Measurements from ENCODE around the gene LRTM2. TPM values are rescaled to one million over a fixed set of nuclear protein-coding genes. Genes with fewer than 3 reads are reported as not detected.

The LRTM2 gene
- total RNA-seq, 1 donor from 2014 or later, result not detected

- peak; percentile 76 for TF ChIP-seq CTCF (IDR thresholded peaks at IDR 0.05)
- ATAC-seq (peak; percentile 44), DNase-seq (no peak)
- Histone ChIP-seq H3K4me1 (peaks cover 11% of the 10 kb centered on the region), H3K27ac (no peak overlapping the region), H3K4me3 (no peak overlapping the region), H3K36me3 (peaks cover 7% of the 10 kb centered on the region), H3K27me3 (no peaks in the 10 kb centered on the region), H3K9me3 (no peaks in the 10 kb centered on the region)
- intact Hi-C loops (cut with DNase I), result loop anchor here (5.0 kb wide), 1 partner anchor 139 kb away; no protein-coding TSS in a partner anchor
Measured at GRCh38 chr12:1791104-1791841, 29.1 kb upstream of the LRTM2 start.

- Histone ChIP-seq H3K27me3 (no peaks in the 10 kb centered on the region), H3K4me1 (peaks cover 11% of the 10 kb centered on the region), H3K27ac (no peak overlapping the region), H3K36me3 (no peaks in the 10 kb centered on the region), H3K9me3 (no peaks in the 10 kb centered on the region), H3K4me3 (no peak overlapping the region)
- no peak for TF ChIP-seq CTCF (IDR thresholded peaks at IDR 0.05)
- no peak for ATAC-seq
- DNase-seq, result no peak
- intact Hi-C loops (cut with DNase I), result loop anchor here (5.0 kb wide), 1 partner anchor 140 kb away; no protein-coding TSS in a partner anchor
Measured at GRCh38 chr12:1792406-1792805, 28.0 kb upstream of the LRTM2 start.

GRCh38 chr12:1793426-1794210, 26.7 kb upstream of the LRTM2 start:
- Histone ChIP-seq H3K27me3 (no peaks in the 10 kb centered on the region), H3K4me3 (no peak overlapping the region), H3K4me1 (peaks cover 11% of the 10 kb centered on the region), H3K27ac (no peak overlapping the region), H3K9me3 (no peaks in the 10 kb centered on the region), H3K36me3 (no peaks in the 10 kb centered on the region)
- TF ChIP-seq CTCF (IDR thresholded peaks at IDR 0.05), result no peak
- DNase-seq, result peak; percentile 56
- intact Hi-C loops (cut with DNase I), result loop anchor here (5.0 kb wide), 1 partner anchor 141 kb away; no protein-coding TSS in a partner anchor
- no peak for ATAC-seq

GRCh38 chr12:1794440-1795090, 25.8 kb upstream of the LRTM2 start:
- intact Hi-C loops (cut with DNase I), result loop anchor here (5.0 kb wide), 2 partner anchors 142 to 143 kb away; no protein-coding TSS in a partner anchor
- no peak for ATAC-seq
- no peaks in the 10 kb centered on the region for H3K27me3 ChIP-seq
- no peak for DNase-seq
- no peak overlapping the region for H3K27ac ChIP-seq
- H3K9me3 ChIP-seq, result no peaks in the 10 kb centered on the region
- H3K36me3 ChIP-seq, result no peaks in the 10 kb centered on the region
- no peak overlapping the region for H3K4me3 ChIP-seq
- TF ChIP-seq CTCF (IDR thresholded peaks at IDR 0.05), result no peak
- peaks cover 11% of the 10 kb centered on the region for H3K4me1 ChIP-seq

GRCh38 chr12:1795221-1795784, 25.1 kb upstream of the LRTM2 start:
- Histone ChIP-seq H3K27ac (peak overlapping the region; percentile 58), H3K27me3 (no peaks in the 10 kb centered on the region), H3K4me3 (no peak overlapping the region), H3K9me3 (no peaks in the 10 kb centered on the region), H3K4me1 (peaks cover 11% of the 10 kb centered on the region), H3K36me3 (no peaks in the 10 kb centered on the region)
- no peak for TF ChIP-seq CTCF (IDR thresholded peaks at IDR 0.05)
- DNase-seq (peak; percentile 61), ATAC-seq (no peak)
- intact Hi-C loops (cut with DNase I), result loop anchor here (5.0 kb wide), 1 partner anchor 142 kb away; no protein-coding TSS in a partner anchor
